Duodenal mucosa (tissue), 2 donors: Measurements from ENCODE around the gene KRTAP5-6.

Experiments used
- H3K27ac ChIP-seq: one replicate; pipeline ENCODE4 v1.7.0; 2013; ENCODE audit warnings: low read depth, low read length
- H3K27me3 ChIP-seq, 2 donors: one replicate each; pipeline ENCODE4 v1.7.0; 2013; ENCODE audit warnings: low read length in 2 of 2, control low read depth in 1 of 2; ENCODE audit not compliant: insufficient read depth in 2 of 2, control insufficient read depth in 1 of 2
- H3K36me3 ChIP-seq, 2 donors: one replicate each; pipeline ENCODE4 v1.7.0; 2013; ENCODE audit warnings: low read length in 2 of 2, control low read depth in 1 of 2; ENCODE audit not compliant: insufficient read depth in 2 of 2, control insufficient read depth in 1 of 2
- H3K4me1 ChIP-seq, 2 donors: one replicate each; pipeline ENCODE4 v1.7.0; 2013; ENCODE audit warnings: low read length in 2 of 2, control low read depth in 1 of 2; ENCODE audit not compliant: insufficient read depth in 2 of 2, control insufficient read depth in 1 of 2
- H3K4me3 ChIP-seq, 2 donors: one replicate each; pipeline ENCODE4 v1.7.0; 2013; ENCODE audit warnings: low read length in 2 of 2, low read depth in 1 of 2
- H3K9ac ChIP-seq, 2 donors: one replicate each; pipeline ENCODE4 v1.7.0; 2013; ENCODE audit warnings: low read length in 2 of 2, low read depth in 1 of 2
- H3K9me3 ChIP-seq, 2 donors: one replicate each; pipeline ENCODE4 v1.7.0; 2013; ENCODE audit warnings: low read length in 2 of 2, control low read depth in 1 of 2; ENCODE audit not compliant: control insufficient read depth in 1 of 2

The KRTAP5-6 gene

DNA sequence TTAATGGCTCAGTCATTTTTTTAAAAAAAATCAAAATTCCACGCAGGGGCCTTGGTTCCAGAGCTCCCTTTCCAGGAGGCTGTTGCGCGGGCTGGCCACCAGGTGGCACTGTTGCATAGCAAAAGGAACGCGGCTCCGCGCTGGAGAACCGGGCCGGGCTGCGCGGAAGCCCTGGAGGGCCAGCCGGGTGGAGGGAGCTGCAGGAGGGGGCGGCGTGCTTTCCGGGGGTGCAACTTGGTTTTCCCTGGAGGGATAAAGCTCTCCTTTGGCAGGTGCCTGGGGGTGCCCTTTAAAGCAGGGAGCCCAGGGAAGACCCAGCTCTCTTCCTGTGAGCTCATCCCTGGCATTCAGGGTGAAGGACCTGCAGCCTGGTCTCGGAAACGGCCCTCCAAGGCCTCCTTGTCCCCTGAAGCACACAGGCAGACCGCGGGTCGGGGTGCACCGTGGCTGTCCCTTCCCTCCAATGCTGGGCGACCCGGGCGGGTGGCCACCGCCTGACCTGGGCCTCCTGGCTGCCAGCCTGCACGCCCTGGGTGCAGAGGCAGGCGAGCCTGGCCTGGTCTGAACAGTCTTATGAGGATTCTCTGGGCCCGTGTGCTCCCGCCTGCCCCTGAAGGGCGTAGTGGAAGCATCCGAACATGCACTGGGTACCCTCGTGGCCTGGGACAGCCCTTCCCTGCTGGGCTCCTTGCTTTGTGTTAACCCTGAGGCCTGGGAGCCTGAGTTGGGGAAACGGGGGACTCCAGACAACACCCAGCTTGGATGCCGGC, 44.0 kb upstream of the KRTAP5-6 start:
- H3K4me1 ChIP-seq: no peaks in the 10 kb centered on the region
- H3K36me3 ChIP-seq: no peaks in the 10 kb centered on the region
- no peaks in the 10 kb centered on the region for H3K9me3 ChIP-seq
- no peak overlapping the region for H3K27ac ChIP-seq
- H3K27me3 ChIP-seq: peaks cover 11 to 12% of the 10 kb centered on the region in 2 donors
- no peak overlapping the region for H3K4me3 ChIP-seq
- H3K9ac ChIP-seq: no peak overlapping the region

DNA sequence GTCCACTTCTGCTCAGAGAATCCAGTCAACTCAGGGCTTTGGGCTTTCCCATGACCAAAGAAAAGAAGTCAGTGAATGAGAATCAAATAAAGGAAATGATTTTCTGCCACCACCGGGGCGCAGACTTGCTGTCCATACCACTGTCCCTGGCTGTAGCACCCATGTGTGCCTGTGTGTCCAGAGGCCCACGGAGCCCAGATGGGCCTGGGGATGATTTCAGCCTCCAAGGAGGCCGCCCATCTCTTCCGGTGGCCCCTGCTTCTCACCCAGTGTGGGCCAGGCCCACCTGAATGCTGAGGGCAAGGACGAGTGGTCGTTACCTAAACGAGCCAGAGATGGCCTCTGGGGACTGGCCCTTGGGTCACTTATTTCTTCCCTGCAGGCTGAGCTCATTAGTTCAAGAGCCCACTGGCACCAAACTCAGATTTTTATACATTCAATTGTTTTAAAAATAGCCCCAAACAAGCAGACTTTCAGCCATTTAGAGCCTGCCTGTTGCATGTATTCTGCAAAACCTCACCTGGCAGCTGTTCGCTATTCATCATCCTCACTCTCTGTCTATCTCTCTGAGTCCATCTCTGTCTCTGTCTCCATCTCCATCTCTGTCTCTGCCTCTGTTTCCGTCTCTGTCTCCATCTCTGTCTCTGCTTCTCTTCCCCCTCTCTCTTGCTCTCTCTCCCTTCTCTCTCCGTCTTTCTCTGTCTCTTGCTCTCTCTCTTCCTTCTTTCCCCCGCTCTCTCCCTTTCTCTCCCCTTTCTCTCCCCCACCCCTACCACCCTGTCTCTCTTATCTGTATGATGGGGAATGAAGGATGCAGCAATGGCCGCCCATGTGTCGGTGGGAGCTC, 43.2 kb upstream of the KRTAP5-6 start:
- Histone ChIP-seq H3K36me3 (no peaks in the 10 kb centered on the region), H3K27ac (no peak overlapping the region), H3K4me1 (no peaks in the 10 kb centered on the region), H3K9me3 (no peaks in the 10 kb centered on the region), H3K27me3 (peaks cover 11 to 12% of the 10 kb centered on the region in 2 donors), H3K9ac (no peak overlapping the region), H3K4me3 (no peak overlapping the region)

DNA sequence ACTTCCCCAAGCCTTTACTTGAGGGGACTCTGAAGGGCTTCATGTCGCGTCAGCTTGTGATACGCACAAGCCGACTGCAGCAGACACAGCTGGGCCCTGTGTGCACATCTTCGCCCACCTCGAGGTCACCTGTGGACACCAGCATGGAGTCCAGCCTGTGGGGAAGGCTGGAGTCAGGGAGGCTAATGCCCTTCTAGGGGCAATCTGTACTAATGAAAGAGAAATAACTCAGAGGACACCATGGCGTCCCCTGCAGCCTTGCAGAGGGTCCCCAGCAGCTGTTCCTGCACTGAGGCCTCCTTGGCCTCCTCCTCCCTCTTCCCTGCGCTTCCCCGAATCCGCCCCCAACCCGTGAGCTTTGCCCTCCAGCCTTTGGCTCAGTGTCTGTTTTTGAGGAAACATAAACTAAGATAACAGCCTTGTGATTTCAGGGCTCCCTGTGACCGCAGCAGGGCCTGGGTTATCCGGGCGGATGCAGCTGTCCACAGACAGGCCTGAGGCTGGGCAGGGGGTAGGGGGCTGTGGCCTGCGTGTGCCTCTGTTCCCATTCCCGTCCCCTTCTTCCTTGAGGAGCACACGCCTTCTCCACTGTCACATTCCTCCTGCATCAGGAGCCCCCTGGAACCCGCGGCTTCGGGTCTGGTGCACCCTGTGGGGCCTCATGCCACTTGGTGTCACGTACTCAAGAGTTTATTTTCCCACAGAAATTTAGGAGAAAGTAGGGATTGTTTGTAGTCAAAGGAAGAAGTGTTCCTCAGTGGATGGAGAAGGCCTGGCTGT, 42.4 kb upstream of the KRTAP5-6 start:
- Histone ChIP-seq H3K9ac (no peak overlapping the region), H3K4me1 (no peaks in the 10 kb centered on the region), H3K27ac (no peak overlapping the region), H3K4me3 (no peak overlapping the region), H3K36me3 (no peaks in the 10 kb centered on the region), H3K9me3 (no peaks in the 10 kb centered on the region), H3K27me3 (peaks cover 11 to 12% of the 10 kb centered on the region in 2 donors)

DNA sequence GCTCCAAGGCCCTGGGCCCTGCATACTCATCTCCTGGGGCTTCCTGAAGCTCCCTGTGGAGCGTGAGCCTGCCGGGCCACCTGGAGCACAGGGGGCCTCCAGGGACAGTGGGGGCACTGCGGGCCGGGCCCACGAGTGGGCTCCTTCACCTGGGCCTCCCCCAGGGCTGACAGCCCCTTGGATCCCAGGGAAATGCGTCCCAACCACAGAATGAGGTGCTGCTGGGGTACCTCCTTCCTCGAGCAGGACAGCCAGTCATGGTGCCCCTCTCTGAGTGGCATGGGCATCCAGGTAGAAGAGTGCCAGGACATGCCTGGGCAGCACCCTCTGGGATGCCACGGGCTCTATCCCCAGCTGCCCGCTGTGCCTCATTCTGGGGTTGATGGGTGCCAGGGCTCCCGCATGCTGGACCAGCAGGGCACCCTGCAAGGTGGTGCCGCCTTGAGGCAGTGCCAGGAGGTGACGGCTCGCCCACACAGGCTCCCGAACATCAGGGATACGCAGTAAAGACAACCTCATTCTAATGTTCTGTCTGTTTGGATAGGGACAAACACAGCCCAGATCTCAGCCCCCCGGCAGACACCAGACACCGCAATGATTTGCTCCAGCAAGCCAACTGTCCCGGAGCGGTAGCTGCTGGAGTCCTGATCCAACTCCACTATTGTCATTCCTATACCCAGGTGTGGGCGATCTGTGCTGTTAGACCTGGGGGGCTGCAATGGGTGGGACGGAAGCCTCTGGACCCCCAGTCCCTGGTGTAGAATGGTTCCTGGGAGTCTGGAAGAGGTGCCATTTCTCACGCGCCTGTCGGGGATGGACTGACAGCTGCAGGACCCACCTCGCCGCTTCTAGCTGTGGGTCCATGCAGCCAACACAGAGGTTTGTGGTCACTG, 41.6 kb upstream of the KRTAP5-6 start:
- H3K4me1 ChIP-seq: no peaks in the 10 kb centered on the region
- peaks cover 12 to 17% of the 10 kb centered on the region in 2 donors for H3K27me3 ChIP-seq
- H3K9me3 ChIP-seq: no peaks in the 10 kb centered on the region
- no peak overlapping the region for H3K27ac ChIP-seq
- H3K4me3 ChIP-seq: no peak overlapping the region
- no peaks in the 10 kb centered on the region for H3K36me3 ChIP-seq
- no peak overlapping the region for H3K9ac ChIP-seq

DNA sequence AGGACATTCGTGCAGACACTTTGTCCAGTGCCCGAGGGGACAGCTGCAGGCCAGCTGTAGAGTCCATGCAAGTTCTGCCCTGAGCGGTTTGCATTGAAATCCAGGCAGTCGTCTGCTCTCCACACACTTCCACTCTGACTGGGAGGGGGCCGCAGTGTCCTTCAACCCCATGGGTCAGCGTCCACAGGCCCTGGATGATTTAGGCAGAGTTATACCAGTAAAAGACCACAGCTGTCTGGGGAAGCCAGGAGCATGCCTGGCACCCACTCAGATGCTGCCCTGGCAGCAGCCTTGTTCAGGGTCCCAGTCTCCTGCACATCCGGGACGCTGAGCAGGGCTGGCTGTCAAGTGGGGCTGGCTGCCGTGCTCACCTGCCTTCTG, 40.9 kb upstream of the KRTAP5-6 start:
- Histone ChIP-seq H3K4me3 (no peak overlapping the region), H3K27ac (no peak overlapping the region), H3K9me3 (no peaks in the 10 kb centered on the region), H3K4me1 (no peaks in the 10 kb centered on the region), H3K27me3 (peaks cover 12 to 19% of the 10 kb centered on the region in 2 donors), H3K36me3 (no peaks in the 10 kb centered on the region), H3K9ac (no peak overlapping the region)

DNA sequence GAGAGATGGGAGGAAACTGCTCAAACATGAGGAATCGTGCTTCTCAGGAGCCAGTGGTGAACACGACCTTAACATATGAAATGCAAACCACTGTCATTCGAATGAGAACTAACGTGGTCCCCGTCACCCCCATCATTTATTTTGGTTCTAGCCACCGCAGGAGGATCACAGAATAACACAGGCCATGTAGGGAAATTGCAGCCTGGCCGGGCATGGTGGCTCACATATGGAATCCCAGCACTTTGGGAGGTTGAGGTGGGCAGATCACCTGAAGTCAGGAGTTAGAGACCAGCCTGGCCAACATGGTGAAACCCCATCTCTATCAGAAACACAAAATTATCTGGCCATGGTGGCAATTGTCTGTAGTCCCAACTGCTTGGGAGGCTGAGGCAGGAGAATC, 40.3 kb upstream of the KRTAP5-6 start:
- Histone ChIP-seq H3K27ac (no peak overlapping the region), H3K4me1 (no peaks in the 10 kb centered on the region), H3K9ac (no peak overlapping the region), H3K36me3 (no peaks in the 10 kb centered on the region), H3K9me3 (no peaks in the 10 kb centered on the region), H3K27me3 (peaks cover 12 to 19% of the 10 kb centered on the region in 2 donors), H3K4me3 (no peak overlapping the region)

DNA sequence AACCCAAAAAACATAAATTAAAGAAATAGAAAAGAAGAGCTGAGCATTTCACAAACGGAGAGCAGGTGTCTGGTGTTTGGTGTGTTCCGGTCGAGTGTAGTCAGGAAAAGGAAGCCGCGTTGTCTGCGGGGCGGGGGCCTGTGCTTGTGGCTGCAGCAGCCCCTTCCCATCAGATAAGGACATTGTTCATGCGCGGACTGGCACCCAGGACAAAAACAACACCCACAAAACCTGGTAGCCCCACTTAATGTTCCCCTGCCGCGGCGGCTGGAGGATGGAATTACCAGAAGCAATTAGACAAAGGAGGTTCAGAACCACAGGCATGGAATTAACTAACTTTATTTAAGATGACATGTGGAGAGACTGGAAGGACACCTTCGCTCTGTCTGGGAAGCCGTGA, 37.5 kb upstream of the KRTAP5-6 start:
- H3K4me3 ChIP-seq: no peak overlapping the region
- no peak overlapping the region for H3K9ac ChIP-seq
- H3K27ac ChIP-seq: no peak overlapping the region
- H3K9me3 ChIP-seq: no peaks in the 10 kb centered on the region
- H3K27me3 ChIP-seq: peaks cover 0 to 15% of the 10 kb centered on the region in 2 donors
- H3K4me1 ChIP-seq: no peaks in the 10 kb centered on the region
- no peaks in the 10 kb centered on the region for H3K36me3 ChIP-seq

DNA sequence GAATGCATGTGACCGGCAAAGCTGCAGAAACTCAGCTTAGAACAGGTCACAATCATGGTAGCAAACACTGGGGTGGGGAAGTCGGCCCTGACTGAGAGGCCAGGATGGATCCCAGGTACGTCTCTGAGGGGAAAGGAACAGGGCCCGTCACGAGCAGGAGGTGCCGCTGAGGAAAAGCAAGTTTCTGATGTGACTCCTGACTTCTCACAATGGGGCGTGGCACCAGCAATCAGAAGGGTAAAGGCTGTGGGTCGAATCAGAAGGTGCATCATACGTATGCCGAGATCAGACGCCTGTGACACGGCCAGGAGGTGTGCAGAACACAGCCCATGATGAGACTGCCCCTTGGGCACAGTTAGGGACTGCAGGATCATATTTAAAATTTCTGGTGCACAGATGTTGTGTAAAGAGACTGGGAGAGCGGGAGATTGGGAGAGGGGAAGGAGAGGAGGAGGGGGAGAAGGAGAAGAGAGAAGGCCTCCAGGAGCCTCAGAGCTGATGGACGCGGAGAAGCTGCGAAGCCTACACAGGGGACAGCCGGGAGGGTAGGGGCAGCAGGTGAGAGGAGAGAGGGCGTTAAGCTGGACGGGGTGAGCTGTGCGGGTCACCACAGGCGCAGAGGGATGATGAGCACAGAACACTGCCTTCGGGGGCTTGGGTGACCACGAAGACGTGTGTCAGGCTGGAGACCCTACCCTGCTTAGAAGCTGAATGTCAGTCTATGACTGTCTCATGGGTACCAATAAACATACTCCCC, 36.7 kb upstream of the KRTAP5-6 start:
- Histone ChIP-seq H3K36me3 (no peaks in the 10 kb centered on the region), H3K27me3 (peaks cover 0 to 15% of the 10 kb centered on the region in 2 donors), H3K27ac (no peak overlapping the region), H3K4me3 (no peak overlapping the region), H3K9me3 (no peaks in the 10 kb centered on the region), H3K9ac (no peak overlapping the region), H3K4me1 (no peaks in the 10 kb centered on the region)
